GM18868 (cell line): Measurements from ENCODE around the gene PRKAR1B.
A peak's percentile ranks its signal among the peaks of the same experiment; 100 is the strongest.

ENCODE experiments used
- ATAC-seq: cut with Tn5 transposase; IDR thresholded peaks from one replicate; pipeline ENCODE4 v1.9.1; 2021; ENCODE audit warnings: mild to moderate bottlenecking, moderate library complexity; ENCODE audit not compliant: unreplicated experiment

PRKAR1B gene

GRCh38 chr7:741850-742249 is 14.8 kb upstream of the PRKAR1B start:
- ATAC-seq: no peak

- no peak for ATAC-seq
Measured at GRCh38 chr7:741191-741671, 14.2 kb upstream of the PRKAR1B start.

- ATAC-seq: no peak
Measured at GRCh38 chr7:739983-740942, 13.2 kb upstream of the PRKAR1B start.

- no peak for ATAC-seq
Measured at GRCh38 chr7:739455-739982, 12.4 kb upstream of the PRKAR1B start.

GRCh38 chr7:738723-739454 is 11.8 kb upstream of the PRKAR1B start:
- no peak for ATAC-seq

GRCh38 chr7:738241-738640 is 11.2 kb upstream of the PRKAR1B start:
- no peak for ATAC-seq

- no peak for ATAC-seq
Measured at GRCh38 chr7:734808-735207, 7.7 kb upstream of the PRKAR1B start.

- no peak for ATAC-seq
Measured at GRCh38 chr7:734214-734613, 7.1 kb upstream of the PRKAR1B start.

- ATAC-seq: no peak
Measured at GRCh38 chr7:732556-732955, 5.5 kb upstream of the PRKAR1B start.

- ATAC-seq: no peak
Measured at GRCh38 chr7:732094-732541, 5.0 kb upstream of the PRKAR1B start.

GRCh38 chr7:731440-732085 is 4.5 kb upstream of the PRKAR1B start:
- ATAC-seq: no peak

- ATAC-seq: no peak
Measured at GRCh38 chr7:730501-731439, 3.7 kb upstream of the PRKAR1B start.

GRCh38 chr7:729140-730000 is 2.3 kb upstream of the PRKAR1B start:
- ATAC-seq: no peak

- no peak for ATAC-seq
Measured at GRCh38 chr7:728602-729001, 1.5 kb upstream of the PRKAR1B start.

- ATAC-seq: no peak
Measured at GRCh38 chr7:727806-728460, 852 bp upstream of the PRKAR1B start.

- peak; percentile 20 for ATAC-seq
Measured at GRCh38 chr7:726854-727103, 302 bp downstream of the PRKAR1B start.

- peak; percentile 90 for ATAC-seq
Measured at GRCh38 chr7:726084-726853, 812 bp downstream of the PRKAR1B start, which contains the start of gene DNAAF5. DNAAF5 (plus strand) TSS chr7:726699; CDS start chr7:726721, 22 bp downstream.
